DOHH2 (cell line): ENCODE results near the gene DENND6A.

Experiments
- CTCF ChIP-seq: fragments of 200-600 bp; sonication (generic); IDR thresholded peaks from one replicate; pipeline ENCODE4 v1.5.1; 2014; ENCODE audit warnings: antibody characterized with exemption, mild to moderate bottlenecking, low read depth, low read length; ENCODE audit not compliant: poor library complexity, severe bottlenecking
- EZH2phosphoT487 ChIP-seq: fragments of 200-600 bp; sonication (generic); IDR thresholded peaks from 2 replicates; pipeline ENCODE4 v1.6.1; 2017; ENCODE audit warnings: borderline replicate concordance, mild to moderate bottlenecking, antibody characterized with exemption, low read length, moderate library complexity, mixed read lengths

GRCh38 chr3:57694146-57694545 lies 1.3 kb upstream of the DENND6A start:
- TF ChIP-seq CTCF (no peak), EZH2phosphoT487 (no peak)
